ENCODE results near the gene LEFTY1.
"Not testable (repeated sequence)": the region's sequence is repeated elsewhere in the genome, so short reads cannot be mapped to it uniquely, and the experiment has no call there.

Gene LEFTY1

DNA sequence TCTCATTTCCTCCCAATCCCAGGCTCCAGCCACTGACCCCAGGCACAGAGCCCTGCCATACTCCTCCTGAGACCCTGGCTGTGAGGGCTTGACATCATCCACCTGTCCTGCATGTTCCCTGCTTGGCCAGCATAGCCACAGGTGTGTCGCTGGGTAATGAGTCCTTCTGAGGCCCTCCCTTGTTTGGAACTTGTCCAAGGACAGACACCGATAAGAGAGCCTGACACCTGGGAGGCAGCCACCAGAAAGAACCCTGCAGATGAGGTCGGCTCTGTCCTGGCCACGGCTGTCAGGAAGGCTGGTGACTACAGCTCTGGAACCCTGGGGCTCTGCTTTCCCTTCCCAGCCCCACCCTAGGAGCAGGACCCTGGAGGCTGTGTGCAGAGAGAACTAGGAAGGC lies 41.3 kb downstream of the LEFTY1 start:
- DNase-seq = no peak

DNA sequence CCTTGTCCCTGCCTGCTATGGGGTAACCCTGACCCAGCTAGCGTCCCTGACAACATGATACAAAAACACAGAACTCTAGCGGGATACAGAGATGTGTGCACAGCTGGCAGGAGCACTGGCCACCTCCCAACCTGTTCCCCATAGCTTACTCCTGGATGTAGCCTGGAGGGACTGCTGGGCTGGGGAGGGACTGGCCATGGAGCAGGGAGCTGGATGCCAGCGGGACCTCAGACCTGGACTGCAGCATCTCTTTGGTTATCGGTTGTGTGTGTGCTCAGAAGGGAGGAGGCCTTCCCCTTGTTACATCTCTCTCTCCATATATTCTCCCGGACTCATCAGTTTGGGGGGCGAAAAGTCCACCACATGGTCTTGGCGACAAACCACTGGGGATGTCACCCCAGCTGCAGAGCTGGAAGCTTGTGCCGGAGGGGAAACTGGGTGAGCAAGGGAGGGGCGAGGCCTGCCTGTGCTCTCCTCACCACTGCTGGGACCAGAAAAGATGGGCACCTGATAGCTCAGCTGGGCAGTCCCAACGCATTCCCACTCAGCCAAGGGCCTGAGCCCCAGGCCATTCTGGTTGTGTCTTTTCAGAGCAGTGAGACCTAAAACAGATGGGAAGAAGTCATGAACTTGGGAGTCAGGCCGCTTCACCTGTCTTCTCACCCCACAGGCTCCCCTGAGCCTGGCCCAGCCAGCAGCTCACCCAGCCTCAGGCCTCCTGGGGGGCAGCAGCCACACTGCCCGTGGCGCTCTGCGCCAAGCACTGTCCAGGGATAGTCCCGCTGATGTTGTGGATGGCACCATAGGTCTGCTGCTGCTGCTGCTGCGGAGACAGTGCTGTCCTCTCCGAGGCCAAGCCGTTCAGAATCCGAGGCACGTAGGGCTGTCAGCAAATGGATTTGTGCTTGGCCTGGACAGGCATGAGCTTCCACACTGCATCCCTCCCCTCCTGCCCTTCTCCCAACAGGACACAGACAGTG lies 42.3 kb downstream of the LEFTY1 start:
- DNase-seq = no peak

DNA sequence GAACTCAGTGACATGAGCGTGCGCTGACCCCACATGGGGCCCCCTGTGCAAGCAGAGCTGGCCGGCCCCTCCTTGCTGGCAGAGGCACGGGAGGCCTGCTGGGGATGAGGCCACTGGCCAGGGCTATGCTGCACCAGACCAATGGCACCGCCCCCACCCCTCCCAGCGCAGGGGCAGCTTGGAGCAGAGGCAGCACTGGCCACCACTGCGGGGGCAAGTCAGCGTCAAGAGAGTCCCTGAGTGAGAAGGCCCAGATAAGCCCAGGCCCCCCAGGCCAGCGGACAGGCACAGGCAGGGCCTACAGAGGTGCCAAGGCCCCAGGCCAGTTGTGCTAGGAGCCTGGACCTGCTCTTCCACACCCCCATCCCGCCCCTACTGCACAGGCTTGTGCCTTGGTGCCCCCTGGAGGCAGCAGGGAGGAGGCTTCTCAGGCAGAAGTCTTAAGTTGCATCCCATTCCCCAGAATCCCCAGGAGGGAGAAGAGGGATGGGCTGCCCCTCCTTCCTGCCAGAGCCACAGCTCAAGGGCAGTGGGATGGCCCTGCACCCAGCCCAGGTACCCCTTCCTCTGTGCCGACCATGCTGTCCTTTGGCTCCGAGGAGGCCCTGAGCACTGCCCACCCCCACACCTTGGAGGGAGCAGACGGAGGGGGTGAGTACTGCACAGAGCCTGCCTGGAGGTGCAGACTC lies 43.2 kb downstream of the LEFTY1 start:
- DNase-seq = peak; percentile 25

DNA sequence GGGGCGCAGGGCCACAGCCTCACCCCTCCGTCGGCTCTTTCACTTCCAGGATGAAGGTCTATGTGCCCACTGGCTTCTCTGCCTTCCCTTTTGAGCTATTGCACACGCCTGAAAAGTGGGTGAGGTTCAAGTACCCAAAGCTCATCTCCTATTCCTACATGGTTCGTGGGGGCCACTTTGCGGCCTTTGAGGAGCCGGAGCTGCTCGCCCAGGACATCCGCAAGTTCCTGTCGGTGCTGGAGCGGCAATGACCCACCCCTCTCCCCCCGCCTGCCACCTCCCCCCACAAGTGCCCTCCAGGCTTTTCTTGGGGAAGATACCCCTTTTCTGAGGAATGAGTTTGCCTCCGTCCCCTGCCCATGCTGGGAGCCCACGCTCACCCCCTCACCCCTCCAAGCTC lies 43.8 kb downstream of the LEFTY1 start:
- DNase-seq = no peak

DNA sequence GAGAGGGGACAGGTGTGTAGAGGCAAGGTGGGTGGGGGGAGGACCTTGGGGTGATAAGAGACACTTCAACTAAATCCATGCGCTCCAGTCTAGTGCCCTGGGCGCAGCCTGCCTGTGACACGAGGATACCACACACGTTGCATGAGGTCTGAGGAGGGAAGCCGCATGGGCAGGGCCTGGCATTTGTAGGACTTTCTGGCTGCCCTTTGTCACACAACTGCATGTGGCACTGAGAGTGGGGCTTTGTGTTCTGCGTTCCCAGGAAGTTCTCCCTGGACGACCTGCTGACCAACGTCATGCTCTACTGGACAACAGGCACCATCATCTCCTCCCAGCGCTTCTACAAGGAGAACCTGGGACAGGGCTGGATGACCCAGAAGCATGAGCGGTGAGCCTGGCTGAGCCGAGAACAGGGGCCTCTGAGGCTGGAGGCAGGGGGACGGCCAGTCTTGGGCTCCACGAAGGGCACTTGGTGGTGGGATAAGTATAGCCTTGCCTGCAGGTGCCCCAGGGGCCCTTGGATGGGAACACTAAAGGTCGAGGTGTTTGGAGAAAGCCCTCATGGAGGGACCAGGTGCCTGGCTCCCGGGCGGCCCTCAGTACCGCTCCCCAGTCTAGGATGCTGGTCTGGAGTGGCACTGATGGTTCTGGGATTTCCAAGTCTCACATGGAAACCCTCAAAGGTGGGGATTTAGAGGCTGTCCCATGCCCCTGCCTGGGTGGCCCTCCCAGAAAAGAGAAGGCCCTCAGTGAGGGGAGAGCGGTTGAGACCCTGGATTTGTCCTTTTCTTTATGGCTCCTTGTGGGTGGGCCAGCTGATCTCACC lies 44.5 kb downstream of the LEFTY1 start:
- DNase-seq = no peak

DNA sequence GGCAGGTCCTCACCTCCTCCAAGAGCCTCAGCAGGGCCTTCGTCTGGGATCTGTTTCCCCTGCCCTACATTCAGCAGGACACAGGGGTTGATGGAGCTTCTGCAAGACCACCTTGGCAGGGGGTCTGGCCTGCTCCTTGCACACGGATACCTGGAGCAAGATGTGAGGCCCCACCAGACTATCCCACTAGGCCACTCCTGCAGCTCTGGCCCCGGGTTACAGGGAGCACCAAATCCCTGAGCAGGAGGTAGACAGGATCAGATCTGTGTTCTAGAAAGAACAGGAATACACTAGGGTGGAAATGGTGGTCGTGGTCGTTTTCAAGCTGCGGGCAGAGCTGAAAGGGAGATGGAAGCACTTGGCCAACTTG lies 45.5 kb downstream of the LEFTY1 start:
- DNase-seq = no peak

DNA sequence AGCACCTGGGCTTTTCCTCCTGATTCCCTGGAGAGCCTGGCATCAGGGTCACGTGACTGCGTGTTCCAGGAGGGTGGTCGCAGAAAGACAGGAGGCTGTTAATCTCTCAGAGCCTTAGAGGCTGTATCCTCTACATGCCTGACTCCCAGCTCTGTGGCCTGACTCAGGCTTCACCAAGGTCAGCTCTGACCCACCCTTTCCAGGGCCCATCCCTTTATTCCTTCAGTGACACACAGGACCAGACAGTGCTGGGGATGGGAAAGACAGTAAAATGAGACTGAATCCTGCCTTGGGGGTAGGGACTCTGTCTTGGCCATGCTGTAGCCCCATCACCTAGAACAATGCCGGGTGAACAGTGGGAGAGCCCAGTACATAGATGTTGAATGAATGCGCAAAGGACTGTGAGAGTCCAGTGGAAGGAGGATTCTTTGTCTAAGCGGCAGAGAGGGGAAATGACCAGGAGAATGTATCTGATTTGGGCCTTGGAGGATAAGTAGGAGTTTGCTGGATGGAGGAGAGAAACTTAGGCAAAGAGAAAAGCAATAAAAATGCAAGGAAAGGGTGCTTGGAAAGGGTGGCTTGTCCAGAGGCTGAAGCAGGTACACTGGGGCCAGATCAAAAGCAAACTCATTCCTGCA lies 46.0 kb downstream of the LEFTY1 start:
- no peak for DNase-seq

DNA sequence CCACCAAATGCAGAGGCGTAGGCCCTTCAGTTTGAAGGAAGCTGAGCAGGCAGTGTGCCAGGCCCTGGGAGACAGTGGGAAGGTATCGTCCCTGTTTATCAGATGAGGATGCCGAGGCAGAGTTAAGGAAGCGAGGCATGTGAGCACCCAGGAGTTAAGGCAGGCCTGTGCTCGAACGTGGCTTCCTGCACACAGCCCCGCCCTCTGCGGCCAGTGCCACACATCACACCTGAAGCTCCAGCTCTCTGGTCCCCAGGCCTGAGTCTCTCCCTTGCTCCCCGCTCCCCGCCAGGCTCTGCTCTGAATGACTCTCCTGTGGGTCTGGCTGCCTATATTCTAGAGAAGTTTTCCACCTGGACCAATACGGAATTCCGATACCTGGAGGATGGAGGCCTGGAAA lies 46.9 kb downstream of the LEFTY1 start:
- no peak for DNase-seq

DNA sequence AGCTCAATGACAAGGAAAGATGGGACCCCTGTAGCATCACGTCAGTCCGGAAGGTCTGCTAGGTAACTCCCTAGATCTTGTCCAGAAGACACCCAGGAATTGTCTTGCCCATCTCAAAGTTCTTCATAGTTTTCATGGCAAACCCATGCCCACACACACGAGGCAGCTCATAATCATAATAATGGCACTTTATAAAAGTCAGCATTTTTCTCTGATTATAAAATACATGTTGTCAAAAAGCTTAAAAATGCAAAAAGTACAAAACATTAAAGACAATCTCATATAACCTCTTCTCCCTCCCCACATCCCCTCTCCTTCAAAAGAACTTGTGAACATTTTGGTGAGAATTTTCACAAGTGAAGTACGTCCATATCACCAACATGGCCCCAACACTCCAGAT lies 48.2 kb downstream of the LEFTY1 start:
- no peak for DNase-seq

DNA sequence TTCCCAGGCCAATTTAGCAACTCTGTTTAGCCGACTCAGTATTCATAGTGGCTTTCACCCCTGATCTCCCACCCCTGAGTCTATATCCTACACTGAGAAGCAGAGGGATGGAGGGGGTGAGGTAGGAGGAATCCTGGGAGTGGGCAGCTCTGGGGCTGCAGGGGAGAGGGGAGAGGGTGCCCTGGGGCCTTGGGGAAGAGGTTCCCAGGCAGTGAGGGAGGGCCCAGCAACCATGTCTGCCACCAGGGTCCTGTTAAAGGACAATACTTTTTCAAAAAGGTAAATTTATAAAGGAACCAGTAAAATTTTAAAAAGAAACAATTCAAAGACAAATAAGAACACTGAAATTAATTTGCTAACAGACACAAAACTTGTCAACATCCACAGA lies 48.7 kb downstream of the LEFTY1 start:
- DNase-seq = no peak

DNA sequence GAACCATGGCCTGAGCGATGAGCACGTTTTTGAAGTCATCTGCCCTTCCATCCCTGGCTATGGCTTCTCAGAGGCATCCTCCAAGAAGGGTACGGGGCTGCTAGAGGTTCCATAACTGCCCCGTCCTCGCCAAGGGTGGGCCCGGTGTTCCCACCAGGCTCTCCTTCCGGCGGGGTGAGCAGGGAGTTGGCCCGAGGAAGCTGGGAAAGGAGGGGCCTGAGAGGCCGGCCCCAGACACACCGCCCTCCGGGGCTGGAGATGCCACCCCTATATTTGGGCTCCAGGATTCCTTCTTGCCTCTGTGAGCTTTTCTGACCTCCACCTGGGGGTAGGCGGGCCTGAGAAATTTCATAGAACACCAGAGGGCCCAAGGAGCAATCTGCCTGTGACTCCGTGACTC lies 50.2 kb downstream of the LEFTY1 start:
- DNase-seq = no peak

DNA sequence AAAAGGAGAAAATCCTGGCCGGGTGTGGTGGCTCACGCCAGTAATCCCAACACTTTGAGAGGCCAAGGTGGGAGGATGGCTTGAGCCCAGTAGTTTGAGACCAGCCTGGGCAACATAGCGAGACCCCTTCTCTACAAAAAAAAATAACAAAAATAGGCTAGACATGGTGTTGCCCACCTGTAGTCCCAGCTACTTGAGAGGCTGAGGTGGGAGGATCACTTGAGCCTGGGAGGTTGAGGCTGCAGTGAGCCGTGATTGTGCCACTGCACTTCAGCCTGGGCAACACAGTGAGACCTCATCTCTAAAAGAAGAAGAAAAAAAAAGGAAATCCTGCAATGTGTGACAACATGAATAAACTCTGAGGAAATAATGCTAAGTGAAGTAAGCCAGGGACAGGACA lies 52.6 kb downstream of the LEFTY1 start:
- DNase-seq = not testable (repeated sequence)
